Astrocyte (in vitro differentiated cells and primary cell): ENCODE data around the gene CYB561D1. TPM values are rescaled to one million over a fixed set of nuclear protein-coding genes. Genes with fewer than 3 reads are reported as not detected.
A peak's percentile ranks its signal among the peaks of the same experiment; 100 is the strongest.

Experiments used
- DNase-seq: peaks from one replicate; pipeline ENCODE4 v3.0.0-alpha.2; 2010; ENCODE audit warnings: low read depth
- FAIRE-seq: peaks from 2 replicates; lab custom pipeline; 2011; peaks lifted over from hg19 to GRCh38; lab: Jason Lieb, UNC
- H2AFZ ChIP-seq: 2 replicates; pipeline ENCODE4 v1.6.0; 2012; ENCODE audit warnings: low read depth, low read length, inconsistent platforms
- H3K27ac ChIP-seq: 2 replicates; pipeline ENCODE4 v1.5.1; 2011; ENCODE audit warnings: low read depth, low read length, inconsistent platforms
- H3K27me3 ChIP-seq: 2 replicates; pipeline ENCODE4 v1.6.0; 2011; ENCODE audit warnings: low read length, inconsistent platforms; ENCODE audit not compliant: insufficient read depth
- H3K36me3 ChIP-seq: 2 replicates; pipeline ENCODE4 v1.5.1; 2011; ENCODE audit warnings: low read length, inconsistent platforms; ENCODE audit not compliant: insufficient read depth
- H3K4me1 ChIP-seq: 2 replicates; pipeline ENCODE4 v1.5.1; 2011; ENCODE audit warnings: low read length, inconsistent platforms; ENCODE audit not compliant: insufficient read depth
- H3K4me2 ChIP-seq: 2 replicates; pipeline ENCODE4 v1.6.0; 2012; ENCODE audit warnings: low read length, inconsistent platforms
- H3K4me3 ChIP-seq: 2 replicates; pipeline ENCODE4 v1.5.1; 2011; ENCODE audit warnings: low read depth, mild to moderate bottlenecking, low read length, inconsistent platforms; ENCODE audit not compliant: insufficient read depth
- H3K79me2 ChIP-seq: 2 replicates; pipeline ENCODE4 v1.6.0; 2012; ENCODE audit warnings: mild to moderate bottlenecking, low read length, inconsistent platforms; ENCODE audit not compliant: insufficient read depth
- H3K9ac ChIP-seq: 2 replicates; pipeline ENCODE4 v1.6.0; 2012; ENCODE audit warnings: mild to moderate bottlenecking, low read length, inconsistent platforms
- H3K9me3 ChIP-seq: 2 replicates; pipeline ENCODE4 v1.5.1; 2012; ENCODE audit warnings: low read depth, mild to moderate bottlenecking, low read length, inconsistent platforms; ENCODE audit not compliant: insufficient read depth
- H4K20me1 ChIP-seq: 2 replicates; pipeline ENCODE4 v1.6.0; 2012; ENCODE audit warnings: low read length, inconsistent platforms; ENCODE audit not compliant: insufficient read depth
- H3K27ac Mint-ChIP-seq: one replicate; pipeline ENCODE4 v1.8.0; 2021; ENCODE audit warnings: mild to moderate bottlenecking, mixed read lengths; ENCODE audit not compliant: unreplicated experiment
- H3K27me3 Mint-ChIP-seq: one replicate; pipeline ENCODE4 v1.8.0; 2021; ENCODE audit warnings: low read depth, mixed read lengths; ENCODE audit not compliant: unreplicated experiment
- H3K36me3 Mint-ChIP-seq: one replicate; pipeline ENCODE4 v1.8.0; 2021; ENCODE audit warnings: low read depth, mixed read lengths; ENCODE audit not compliant: unreplicated experiment
- H3K4me1 Mint-ChIP-seq: one replicate; pipeline ENCODE4 v1.8.0; 2021; ENCODE audit warnings: low read depth, mixed read lengths; ENCODE audit not compliant: unreplicated experiment
- H3K4me3 Mint-ChIP-seq: one replicate; pipeline ENCODE4 v1.8.0; 2021; ENCODE audit warnings: mild to moderate bottlenecking, moderate library complexity, mixed read lengths; ENCODE audit not compliant: unreplicated experiment
- H3K9me3 Mint-ChIP-seq: one replicate; pipeline ENCODE4 v1.8.0; 2021; ENCODE audit warnings: mild to moderate bottlenecking, mixed read lengths; ENCODE audit not compliant: unreplicated experiment
- CTCF ChIP-seq: IDR thresholded peaks from 2 replicates; pipeline ENCODE4 v1.5.1; 2011; ENCODE audit warnings: low read depth, mild to moderate bottlenecking, inconsistent platforms, low read length, moderate library complexity; ENCODE audit not compliant: insufficient read depth
- EZH2 ChIP-seq: IDR thresholded peaks from 2 replicates; pipeline ENCODE4 v1.6.1; 2012; ENCODE audit warnings: mild to moderate bottlenecking, low read length, inconsistent platforms; ENCODE audit not compliant: insufficient read depth
- total RNA-seq: library from RNA; stranded (reverse); gene quantifications from 2 replicates; pipeline ENCODE4 v1.2.1, GENCODE V29; 2021

The CYB561D1 gene
- total RNA-seq, 1 donor from 2014 or later: 9.4 TPM

GRCh38 chr1:109501644-109502363 lies 7.9 kb downstream of the CYB561D1 start:
- Mint-ChIP-seq H3K27me3 (no peaks in the 10 kb centered on the region), H3K27ac (no peak overlapping the region), H3K4me3 (peak overlapping the region; percentile 62), H3K36me3 (peaks cover 5% of the 10 kb centered on the region), H3K4me1 (peaks cover 57% of the 10 kb centered on the region), H3K9me3 (no peaks in the 10 kb centered on the region)
- peaks cover 2% of the 10 kb centered on the region for H3K79me2 ChIP-seq
- no peaks in the 10 kb centered on the region for H3K9me3 ChIP-seq
- H3K4me2 ChIP-seq: no peak overlapping the region
- DNase-seq (no peak), FAIRE-seq (no peak)
- H3K4me1 ChIP-seq: peaks cover 10% of the 10 kb centered on the region
- H3K9ac ChIP-seq: no peak overlapping the region
- H3K27ac ChIP-seq: no peak overlapping the region
- peaks cover 35% of the 10 kb centered on the region for H4K20me1 ChIP-seq
- H3K4me3 ChIP-seq: no peak overlapping the region
- no peak overlapping the region for H2AFZ ChIP-seq
- TF ChIP-seq EZH2 (no peak), CTCF (no peak)
- no peaks in the 10 kb centered on the region for H3K36me3 ChIP-seq
- H3K27me3 ChIP-seq: no peaks in the 10 kb centered on the region

GRCh38 chr1:109502364-109502851 lies 8.5 kb downstream of the CYB561D1 start:
- TF ChIP-seq EZH2 (no peak), CTCF (no peak)
- no peak overlapping the region for H3K4me2 ChIP-seq
- DNase-seq (no peak), FAIRE-seq (no peak)
- peak overlapping the region; percentile 9 for H3K27ac Mint-ChIP-seq
- H3K9ac ChIP-seq: no peak overlapping the region
- no peaks in the 10 kb centered on the region for H3K27me3 ChIP-seq
- H4K20me1 ChIP-seq: peaks cover 31% of the 10 kb centered on the region
- H3K9me3 ChIP-seq: no peaks in the 10 kb centered on the region
- no peak overlapping the region for H2AFZ ChIP-seq
- peaks cover 5% of the 10 kb centered on the region for H3K36me3 Mint-ChIP-seq
- H3K4me1 ChIP-seq: peaks cover 10% of the 10 kb centered on the region
- H3K4me1 Mint-ChIP-seq: peaks cover 56% of the 10 kb centered on the region
- H3K27ac ChIP-seq: no peak overlapping the region
- no peaks in the 10 kb centered on the region for H3K36me3 ChIP-seq
- peaks cover 2% of the 10 kb centered on the region for H3K79me2 ChIP-seq
- H3K4me3 Mint-ChIP-seq: no peak overlapping the region
- no peak overlapping the region for H3K4me3 ChIP-seq
- no peaks in the 10 kb centered on the region for H3K27me3 Mint-ChIP-seq
- no peaks in the 10 kb centered on the region for H3K9me3 Mint-ChIP-seq

- Mint-ChIP-seq H3K4me3 (no peak overlapping the region), H3K36me3 (peaks cover 2% of the 10 kb centered on the region), H3K9me3 (peaks cover 6% of the 10 kb centered on the region), H3K27me3 (peaks cover 12% of the 10 kb centered on the region), H3K27ac (no peak overlapping the region), H3K4me1 (peaks cover 48% of the 10 kb centered on the region)
- H2AFZ ChIP-seq: no peak overlapping the region
- no peak overlapping the region for H3K27ac ChIP-seq
- no peaks in the 10 kb centered on the region for H3K36me3 ChIP-seq
- no peaks in the 10 kb centered on the region for H3K9me3 ChIP-seq
- H3K4me1 ChIP-seq: peaks cover 10% of the 10 kb centered on the region
- no peak for DNase-seq
- no peak overlapping the region for H3K9ac ChIP-seq
- H3K4me2 ChIP-seq: no peak overlapping the region
- no peak for FAIRE-seq
- no peak overlapping the region for H3K4me3 ChIP-seq
- H3K79me2 ChIP-seq: no peaks in the 10 kb centered on the region
- no peak for TF ChIP-seq EZH2
- TF ChIP-seq CTCF: no peak
- peaks cover 18% of the 10 kb centered on the region for H4K20me1 ChIP-seq
- H3K27me3 ChIP-seq: no peaks in the 10 kb centered on the region
Observed at GRCh38 chr1:109503935-109504334, 10.0 kb downstream of the CYB561D1 start.
